ENCODE measurements around the gene CDH5. TPM values are rescaled to one million over a fixed set of nuclear protein-coding genes. Genes with fewer than 3 reads are reported as not detected.

CDH5 gene
- total and polyA plus RNA-seq, 9 donors, result 6.0 to 36.8 (median 13.4) TPM

DNA sequence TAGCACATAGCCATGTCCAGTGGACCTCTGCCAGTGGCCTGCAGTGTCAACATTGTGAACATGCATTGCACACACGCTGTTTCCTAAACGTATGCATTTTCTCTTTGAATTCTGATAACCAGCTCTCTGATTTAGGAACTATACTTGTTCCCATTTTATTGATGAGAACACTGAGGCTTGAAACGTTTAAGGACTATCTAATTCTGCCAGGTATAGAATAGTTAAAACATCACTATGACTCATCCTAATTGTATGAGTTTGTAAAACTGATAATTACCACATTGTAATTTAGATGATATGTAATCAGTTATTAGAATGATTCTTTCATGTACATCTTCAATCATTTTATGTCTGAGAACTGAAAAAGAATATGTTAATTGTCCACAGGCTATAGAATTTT is 63.7 kb downstream of the CDH5 start:
- intact Hi-C loops (cut with DNase I), result no loop called here
- 67 to 77% (median 73%) methylated on average over 3 of the region's 3 CpGs for WGBS, 3 donors
- no peaks in the 10 kb centered on the region for H3K27me3 ChIP-seq
- no peaks in the 10 kb centered on the region for H3K9me3 ChIP-seq
- H3K4me3 ChIP-seq, result no peak overlapping the region
- no peaks in the 10 kb centered on the region for H3K36me3 ChIP-seq
- H3K27ac ChIP-seq, result no peak overlapping the region
- peaks cover 4% of the 10 kb centered on the region for H3K4me1 ChIP-seq (ENCODE audit: insufficient read depth)
- TF ChIP-seq, protein P1, sequence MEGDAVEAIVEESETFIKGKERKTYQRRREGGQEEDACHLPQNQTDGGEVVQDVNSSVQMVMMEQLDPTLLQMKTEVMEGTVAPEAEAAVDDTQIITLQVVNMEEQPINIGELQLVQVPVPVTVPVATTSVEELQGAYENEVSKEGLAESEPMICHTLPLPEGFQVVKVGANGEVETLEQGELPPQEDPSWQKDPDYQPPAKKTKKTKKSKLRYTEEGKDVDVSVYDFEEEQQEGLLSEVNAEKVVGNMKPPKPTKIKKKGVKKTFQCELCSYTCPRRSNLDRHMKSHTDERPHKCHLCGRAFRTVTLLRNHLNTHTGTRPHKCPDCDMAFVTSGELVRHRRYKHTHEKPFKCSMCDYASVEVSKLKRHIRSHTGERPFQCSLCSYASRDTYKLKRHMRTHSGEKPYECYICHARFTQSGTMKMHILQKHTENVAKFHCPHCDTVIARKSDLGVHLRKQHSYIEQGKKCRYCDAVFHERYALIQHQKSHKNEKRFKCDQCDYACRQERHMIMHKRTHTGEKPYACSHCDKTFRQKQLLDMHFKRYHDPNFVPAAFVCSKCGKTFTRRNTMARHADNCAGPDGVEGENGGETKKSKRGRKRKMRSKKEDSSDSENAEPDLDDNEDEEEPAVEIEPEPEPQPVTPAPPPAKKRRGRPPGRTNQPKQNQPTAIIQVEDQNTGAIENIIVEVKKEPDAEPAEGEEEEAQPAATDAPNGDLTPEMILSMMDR (IDR thresholded peaks at IDR 0.05), result no peak
- TF ChIP-seq EP300 (IDR thresholded peaks at IDR 0.05), result no peak
- no peak for TF ChIP-seq POLR2A (IDR thresholded peaks at IDR 0.05)
- DNase-seq, result no peak

DNA sequence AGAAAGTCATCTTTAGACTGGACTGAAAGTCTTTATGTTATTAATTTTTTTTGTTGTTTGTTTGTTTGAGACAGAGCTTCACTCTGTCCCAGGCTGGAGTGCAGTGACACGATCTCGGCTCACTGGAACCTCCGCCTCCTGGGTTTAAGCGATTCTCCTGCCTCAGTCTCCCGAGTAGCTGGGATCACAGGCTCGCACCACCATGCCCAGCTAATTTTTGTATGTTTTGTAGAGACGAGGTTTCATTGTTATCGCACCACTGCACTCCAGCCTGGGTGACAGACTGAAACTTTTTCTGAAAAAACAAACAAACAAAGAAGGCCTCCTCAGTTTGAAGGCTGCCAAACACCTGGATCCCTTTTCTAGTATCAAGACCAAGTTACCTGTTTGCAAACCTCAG is 65.3 kb downstream of the CDH5 start:
- H3K4me3 ChIP-seq, result no peak overlapping the region
- no peaks in the 10 kb centered on the region for H3K9me3 ChIP-seq
- H3K36me3 ChIP-seq, result no peaks in the 10 kb centered on the region
- no peaks in the 10 kb centered on the region for H3K27me3 ChIP-seq
- intact Hi-C loops (cut with DNase I), result no loop called here
- no peak for TF ChIP-seq EP300 (IDR thresholded peaks at IDR 0.05)
- TF ChIP-seq, protein P1 (IDR thresholded peaks at IDR 0.05), result no peak
- TF ChIP-seq POLR2A (IDR thresholded peaks at IDR 0.05), result no peak
- 82 to 85% (median 84%) methylated on average over 8 of the region's 8 CpGs for WGBS, 3 donors
- no peak for DNase-seq
- no peak overlapping the region for H3K27ac ChIP-seq
- H3K4me1 ChIP-seq (ENCODE audit: insufficient read depth), result no peaks in the 10 kb centered on the region

DNA sequence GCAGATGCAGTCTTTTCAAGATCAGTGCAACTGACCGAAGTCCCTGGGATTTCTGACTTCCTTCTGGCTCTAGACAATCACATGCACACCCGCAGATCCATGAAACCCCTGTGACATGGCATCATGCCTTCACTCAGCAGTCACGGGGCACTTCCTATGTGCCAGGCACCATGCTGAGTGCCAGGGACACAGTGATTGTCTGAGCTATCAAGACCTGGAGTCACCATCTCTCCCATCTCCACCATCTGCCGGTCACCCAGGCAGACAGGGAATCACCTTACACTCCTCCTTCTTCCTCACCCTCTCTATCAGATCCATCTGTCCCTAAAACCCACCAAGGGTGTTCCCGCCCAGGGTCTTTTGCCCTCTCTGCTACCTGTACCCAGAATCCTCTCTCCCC is 65.9 kb downstream of the CDH5 start:
- intact Hi-C loops (cut with DNase I), result no loop called here
- TF ChIP-seq POLR2A (IDR thresholded peaks at IDR 0.05) (no peak), EP300 (IDR thresholded peaks at IDR 0.05) (no peak)
- TF ChIP-seq, protein P1 (IDR thresholded peaks at IDR 0.05), result no peak
- H3K27ac ChIP-seq, result no peak overlapping the region
- no peaks in the 10 kb centered on the region for H3K4me1 ChIP-seq (ENCODE audit: insufficient read depth)
- no peaks in the 10 kb centered on the region for H3K9me3 ChIP-seq
- WGBS, 3 donors, result 88 to 92% (median 91%) methylated on average over 5 of the region's 5 CpGs
- H3K27me3 ChIP-seq, result no peaks in the 10 kb centered on the region
- no peaks in the 10 kb centered on the region for H3K36me3 ChIP-seq
- no peak overlapping the region for H3K4me3 ChIP-seq
- no peak for DNase-seq

DNA sequence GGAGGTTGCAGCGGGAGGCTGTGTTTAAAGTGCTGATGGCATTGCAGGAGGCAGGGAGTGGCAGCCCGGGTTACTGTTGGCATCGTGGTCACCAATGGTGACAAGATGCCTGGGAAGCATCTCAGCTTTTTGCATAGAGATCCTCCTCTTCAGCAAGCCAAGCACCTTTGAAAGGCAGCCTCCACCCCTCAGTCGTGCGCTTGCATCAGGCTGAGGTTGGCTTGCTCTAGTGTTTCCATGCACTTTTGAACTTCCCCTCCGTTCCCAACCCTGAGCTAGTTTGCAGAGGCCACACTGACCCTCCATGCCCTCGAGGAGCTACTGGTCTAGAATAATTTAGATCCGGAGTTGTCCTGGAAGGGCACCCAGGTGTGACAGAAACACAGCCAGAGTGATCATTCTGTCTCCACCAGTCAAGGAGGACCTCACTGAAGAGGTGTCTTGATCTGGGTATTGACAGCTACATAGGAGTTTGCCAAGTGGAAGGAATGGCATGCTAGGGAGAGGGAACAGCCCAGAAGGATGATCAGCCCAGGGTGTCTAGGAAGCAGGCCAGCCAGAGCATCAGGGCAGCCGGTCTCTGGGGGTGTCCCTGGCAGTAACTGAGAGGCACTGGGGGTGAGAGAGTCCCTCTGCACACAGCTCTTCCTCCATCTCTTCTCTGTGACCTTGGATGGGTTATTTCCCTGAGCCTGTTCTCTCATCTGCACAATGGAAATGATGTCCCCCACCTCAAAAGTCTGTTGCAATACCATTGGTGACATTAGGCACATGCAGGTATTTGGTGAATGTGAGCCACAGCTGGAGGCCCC is 68.3 kb downstream of the CDH5 start:
- no peaks in the 10 kb centered on the region for H3K27me3 ChIP-seq
- no peak overlapping the region for H3K4me3 ChIP-seq
- H3K4me1 ChIP-seq (ENCODE audit: insufficient read depth), result no peaks in the 10 kb centered on the region
- WGBS, 3 donors, result 78 to 83% (median 82%) methylated on average over 9 of the region's 9 CpGs
- H3K9me3 ChIP-seq, result no peaks in the 10 kb centered on the region
- intact Hi-C loops (cut with DNase I), result no loop called here
- H3K27ac ChIP-seq, result no peak overlapping the region
- no peak for DNase-seq
- TF ChIP-seq, protein P1 (IDR thresholded peaks at IDR 0.05), result no peak
- TF ChIP-seq POLR2A (IDR thresholded peaks at IDR 0.05) (no peak), EP300 (IDR thresholded peaks at IDR 0.05) (no peak)
- no peaks in the 10 kb centered on the region for H3K36me3 ChIP-seq
